ENCODE results near the gene PSMC5. TPM values are rescaled to one million over a fixed set of nuclear protein-coding genes. Genes with fewer than 3 reads are reported as not detected.
"Not testable (repeated sequence)": the region's sequence is repeated elsewhere in the genome, so short reads cannot be mapped to it uniquely, and the experiment has no call there.

Gene PSMC5
- total RNA-seq, 6 donors from 2014 or later = 55.2 to 118 (median 88.1) TPM

- Histone ChIP-seq H3K4me3 (peak within 1 kb of the TSS; percentile 66 to 98 (median 93)), H3K4me1 (peaks cover 38 to 51% (median 43%) of the 10 kb centered on the region in 4 donors), H3K36me3 (peaks cover 0 to under 1% (median 0%) of the 10 kb centered on the region in 4 donors), H3K27ac (peak within 1 kb of the TSS; percentile 89 to 97 (median 96)), H3K9me3 (no peaks in the 10 kb centered on the region), H3K27me3 (peaks cover 0 to 2% (median 0%) of the 10 kb centered on the region in 4 donors)
- 0 to 1% methylated on average over 10 to 49 of the region's 92 CpGs for WGBS, 2 donors
- DNase-seq (peak; percentile 98 to 100), ATAC-seq (ENCODE audit: low FRiP score in 2 of 2) (peak; percentile 94 to 97)
- TF ChIP-seq CTCF (IDR thresholded peaks at IDR 0.05) (peak in 5 of 6 experiments; percentile 3 to 63 (median 26)), POLR2AphosphoS5 (IDR thresholded peaks at IDR 0.05) (peak; percentile 84 to 85), EP300 (IDR thresholded peaks at IDR 0.05) (peak in 1 of 4 donors; percentile 55), POLR2A (IDR thresholded peaks at IDR 0.05) (peak; percentile 46 to 94 (median 69))
These were observed 15.5 kb downstream of the PSMC5 start, which contains the start of gene SMARCD2 for GRCh38 chr17:63842540-63843386. SMARCD2 (minus strand) TSS chr17:63842685; CDS start chr17:63842674, 11 bp downstream.

- not testable (repeated sequence) for H3K36me3 ChIP-seq, H3K27me3 ChIP-seq, H3K9me3 ChIP-seq
- peak in 1 of 2 donors; percentile 59 for DNase-seq
- H3K4me3 ChIP-seq = peak overlapping the region; percentile 40 to 98 (median 93)
- H3K4me1 ChIP-seq = peaks cover 31 to 48% (median 36%) of the 10 kb centered on the region in 4 donors
- WGBS, 2 donors = 4 to 8% methylated on average over 19 of the region's 19 CpGs
- peak; percentile 9 to 34 for ATAC-seq (ENCODE audit: low FRiP score in 2 of 2)
- peak; percentile 21 to 35 for TF ChIP-seq POLR2AphosphoS5 (IDR thresholded peaks at IDR 0.05)
- peak overlapping the region; percentile 89 to 97 (median 96) for H3K27ac ChIP-seq
These were observed 16.2 kb downstream of the PSMC5 start for GRCh38 chr17:63843387-63843888.

- Histone ChIP-seq H3K36me3 (no peaks in the 10 kb centered on the region), H3K27me3 (peaks cover 0 to 2% (median 0%) of the 10 kb centered on the region in 4 donors), H3K4me1 (peaks cover 24 to 48% (median 32%) of the 10 kb centered on the region in 4 donors), H3K27ac (peak overlapping the region; percentile 89 to 97 (median 96)), H3K4me3 (peak overlapping the region in 2 of 4 donors; percentile 90 to 98), H3K9me3 (peaks cover 0 to 3% (median 0%) of the 10 kb centered on the region in 4 donors)
- ATAC-seq (ENCODE audit: low FRiP score in 2 of 2) (no peak), DNase-seq (no peak)
- WGBS, 2 donors = 73% methylated on average over 9 of the region's 9 CpGs
- TF ChIP-seq POLR2AphosphoS5 (IDR thresholded peaks at IDR 0.05) (no peak), POLR2A (IDR thresholded peaks at IDR 0.05) (no peak), CTCF (IDR thresholded peaks at IDR 0.05) (no peak), EP300 (IDR thresholded peaks at IDR 0.05) (no peak)
These were observed 16.9 kb downstream of the PSMC5 start for GRCh38 chr17:63843910-63844677.

- TF ChIP-seq CTCF (IDR thresholded peaks at IDR 0.05) (no peak), POLR2A (IDR thresholded peaks at IDR 0.05) (no peak), POLR2AphosphoS5 (IDR thresholded peaks at IDR 0.05) (no peak), EP300 (IDR thresholded peaks at IDR 0.05) (no peak)
- H3K9me3 ChIP-seq = peaks cover 0 to 3% (median 0%) of the 10 kb centered on the region in 4 donors
- no peak overlapping the region for H3K27ac ChIP-seq
- no peak for DNase-seq
- ATAC-seq (ENCODE audit: low FRiP score in 2 of 2) = no peak
- no peaks in the 10 kb centered on the region for H3K36me3 ChIP-seq
- WGBS, 2 donors = 28 to 29% methylated on average over 1 of the region's 1 CpG
- peaks cover 10 to 39% (median 18%) of the 10 kb centered on the region in 4 donors for H3K4me1 ChIP-seq
- H3K4me3 ChIP-seq = no peak overlapping the region
- peaks cover 0 to 2% (median 0%) of the 10 kb centered on the region in 4 donors for H3K27me3 ChIP-seq
These were observed 18.3 kb downstream of the PSMC5 start for GRCh38 chr17:63845509-63845908.
